Measurements from ENCODE around the gene SSBP3.
"Not testable (repeated sequence)": the region's sequence is repeated elsewhere in the genome, so short reads cannot be mapped to it uniquely, and the experiment has no call there.

Gene SSBP3

GRCh38 chr1:54345548-54345947 is 60.6 kb downstream of the SSBP3 start:
- not testable (repeated sequence) for H3K9me3 Mint-ChIP-seq (ENCODE audit: low read depth); H3K36me3 Mint-ChIP-seq; H3K27me3 Mint-ChIP-seq; H3K4me3 Mint-ChIP-seq
- H3K27ac Mint-ChIP-seq = peak overlapping the region; percentile 10
- H3K4me1 Mint-ChIP-seq (ENCODE audit: low read depth) = peaks cover 43% of the 10 kb centered on the region

GRCh38 chr1:54345116-54345515 is 61.1 kb downstream of the SSBP3 start:
- Mint-ChIP-seq H3K27me3 (no peaks in the 10 kb centered on the region), H3K4me1 (ENCODE audit: low read depth) (peaks cover 39% of the 10 kb centered on the region), H3K4me3 (no peak overlapping the region), H3K36me3 (peaks cover 2% of the 10 kb centered on the region), H3K9me3 (ENCODE audit: low read depth) (no peaks in the 10 kb centered on the region), H3K27ac (peak overlapping the region; percentile 10)

GRCh38 chr1:54342742-54343687 is 63.2 kb downstream of the SSBP3 start:
- Mint-ChIP-seq H3K36me3 (peaks cover 2% of the 10 kb centered on the region), H3K4me3 (no peak overlapping the region), H3K9me3 (ENCODE audit: low read depth) (no peaks in the 10 kb centered on the region), H3K27ac (no peak overlapping the region), H3K4me1 (ENCODE audit: low read depth) (peaks cover 38% of the 10 kb centered on the region), H3K27me3 (no peaks in the 10 kb centered on the region)

- Mint-ChIP-seq H3K4me1 (ENCODE audit: low read depth) (peaks cover 34% of the 10 kb centered on the region), H3K36me3 (peaks cover 2% of the 10 kb centered on the region), H3K9me3 (ENCODE audit: low read depth) (no peaks in the 10 kb centered on the region), H3K27ac (no peak overlapping the region), H3K4me3 (no peak overlapping the region), H3K27me3 (no peaks in the 10 kb centered on the region)
These were observed 63.9 kb downstream of the SSBP3 start for GRCh38 chr1:54342288-54342687.

- Mint-ChIP-seq H3K4me1 (ENCODE audit: low read depth) (peaks cover 36% of the 10 kb centered on the region), H3K36me3 (peaks cover 2% of the 10 kb centered on the region), H3K4me3 (no peak overlapping the region), H3K27ac (no peak overlapping the region), H3K27me3 (no peaks in the 10 kb centered on the region), H3K9me3 (ENCODE audit: low read depth) (no peaks in the 10 kb centered on the region)
These were observed 64.4 kb downstream of the SSBP3 start for GRCh38 chr1:54341763-54342162.

GRCh38 chr1:54340878-54341277 is 65.3 kb downstream of the SSBP3 start:
- Mint-ChIP-seq H3K4me3 (no peak overlapping the region), H3K27me3 (no peaks in the 10 kb centered on the region), H3K4me1 (ENCODE audit: low read depth) (peaks cover 41% of the 10 kb centered on the region), H3K27ac (no peak overlapping the region), H3K9me3 (ENCODE audit: low read depth) (no peaks in the 10 kb centered on the region), H3K36me3 (peaks cover 2% of the 10 kb centered on the region)

GRCh38 chr1:54340434-54340833 is 65.8 kb downstream of the SSBP3 start:
- Mint-ChIP-seq H3K27ac (no peak overlapping the region), H3K27me3 (no peaks in the 10 kb centered on the region), H3K4me1 (ENCODE audit: low read depth) (peaks cover 42% of the 10 kb centered on the region)

GRCh38 chr1:54339126-54339525 is 67.1 kb downstream of the SSBP3 start:
- Mint-ChIP-seq H3K27ac (peak overlapping the region; percentile 17), H3K9me3 (ENCODE audit: low read depth) (no peaks in the 10 kb centered on the region), H3K4me1 (ENCODE audit: low read depth) (peaks cover 46% of the 10 kb centered on the region), H3K36me3 (peaks cover 4% of the 10 kb centered on the region), H3K27me3 (no peaks in the 10 kb centered on the region), H3K4me3 (no peak overlapping the region)

More at GRCh38 chr1:54340434-54340833, 65.8 kb downstream of the SSBP3 start:
- no peaks in the 10 kb centered on the region for H3K9me3 Mint-ChIP-seq (ENCODE audit: low read depth)
- no peak overlapping the region for H3K4me3 Mint-ChIP-seq
- peaks cover 2% of the 10 kb centered on the region for H3K36me3 Mint-ChIP-seq

GRCh38 chr1:54338464-54338863 is 67.7 kb downstream of the SSBP3 start:
- no peak overlapping the region for H3K27ac Mint-ChIP-seq

GRCh38 chr1:54337928-54338327 is 68.3 kb downstream of the SSBP3 start:
- Mint-ChIP-seq H3K9me3 (ENCODE audit: low read depth) (no peaks in the 10 kb centered on the region), H3K27ac (no peak overlapping the region), H3K36me3 (peaks cover 2% of the 10 kb centered on the region), H3K4me1 (ENCODE audit: low read depth) (peaks cover 50% of the 10 kb centered on the region), H3K4me3 (no peak overlapping the region), H3K27me3 (no peaks in the 10 kb centered on the region)

More at GRCh38 chr1:54338464-54338863, 67.7 kb downstream of the SSBP3 start:
- Mint-ChIP-seq H3K9me3 (ENCODE audit: low read depth) (no peaks in the 10 kb centered on the region), H3K36me3 (peaks cover 2% of the 10 kb centered on the region), H3K4me3 (no peak overlapping the region), H3K27me3 (no peaks in the 10 kb centered on the region), H3K4me1 (ENCODE audit: low read depth) (peaks cover 44% of the 10 kb centered on the region)

- no peak overlapping the region for H3K27ac Mint-ChIP-seq
- peaks cover 57% of the 10 kb centered on the region for H3K4me1 Mint-ChIP-seq (ENCODE audit: low read depth)
These were observed 69.2 kb downstream of the SSBP3 start for GRCh38 chr1:54337034-54337433.

GRCh38 chr1:54336116-54336515 is 70.1 kb downstream of the SSBP3 start:
- H3K4me1 Mint-ChIP-seq (ENCODE audit: low read depth) = peaks cover 61% of the 10 kb centered on the region

More at GRCh38 chr1:54337034-54337433, 69.2 kb downstream of the SSBP3 start:
- no peaks in the 10 kb centered on the region for H3K9me3 Mint-ChIP-seq (ENCODE audit: low read depth)
- peaks cover 2% of the 10 kb centered on the region for H3K36me3 Mint-ChIP-seq
- H3K27me3 Mint-ChIP-seq = no peaks in the 10 kb centered on the region
- H3K4me3 Mint-ChIP-seq = no peak overlapping the region

GRCh38 chr1:54335755-54336108 is 70.5 kb downstream of the SSBP3 start:
- H3K27ac Mint-ChIP-seq = no peak overlapping the region
- H3K9me3 Mint-ChIP-seq (ENCODE audit: low read depth) = no peaks in the 10 kb centered on the region
- H3K27me3 Mint-ChIP-seq = no peaks in the 10 kb centered on the region
- no peak overlapping the region for H3K4me3 Mint-ChIP-seq
- peaks cover 61% of the 10 kb centered on the region for H3K4me1 Mint-ChIP-seq (ENCODE audit: low read depth)
- peaks cover 2% of the 10 kb centered on the region for H3K36me3 Mint-ChIP-seq

More at GRCh38 chr1:54336116-54336515, 70.1 kb downstream of the SSBP3 start:
- Mint-ChIP-seq H3K36me3 (peaks cover 2% of the 10 kb centered on the region), H3K9me3 (ENCODE audit: low read depth) (no peaks in the 10 kb centered on the region), H3K4me3 (no peak overlapping the region), H3K27me3 (no peaks in the 10 kb centered on the region), H3K27ac (no peak overlapping the region)

GRCh38 chr1:54335011-54335754 is 71.0 kb downstream of the SSBP3 start:
- Mint-ChIP-seq H3K4me1 (ENCODE audit: low read depth) (peaks cover 67% of the 10 kb centered on the region), H3K9me3 (ENCODE audit: low read depth) (no peaks in the 10 kb centered on the region), H3K27me3 (no peaks in the 10 kb centered on the region), H3K36me3 (peaks cover 2% of the 10 kb centered on the region), H3K4me3 (no peak overlapping the region), H3K27ac (no peak overlapping the region)

Measured in activated naive CD8-positive, alpha-beta T cell (primary cell).